MM.1S (cell line): ENCODE data around the gene TTC9C.

Experiments used
- DNase-seq: peaks from one replicate; pipeline ENCODE4 v3.0.0-alpha.2; 2015
- H2AFZ ChIP-seq: fragments of 300-600 bp; sonication (generic); 2 replicates; pipeline ENCODE4 v1.6.0; 2016; ENCODE audit warnings: antibody characterized with exemption, low read length
- H3F3A ChIP-seq: fragments of 300-600 bp; sonication (generic); 2 replicates; pipeline ENCODE4 v1.6.1; 2016; ENCODE audit warnings: mild to moderate bottlenecking, antibody characterized with exemption, low read length, moderate library complexity, mixed read lengths; ENCODE audit not compliant: insufficient read depth
- H3K27ac ChIP-seq: fragments of 300-600 bp; sonication (generic); 2 replicates; pipeline ENCODE4 v1.5.1; 2016; ENCODE audit warnings: mild to moderate bottlenecking, low read length
- H3K27me3 ChIP-seq: fragments of 300-600 bp; sonication (generic); replicated peaks from 2 replicates; pipeline ENCODE4 v1.6.0; 2016; ENCODE audit warnings: low read length; ENCODE audit not compliant: insufficient read depth
- H3K36me3 ChIP-seq: fragments of 300-600 bp; sonication (generic); replicated peaks from 2 replicates; pipeline ENCODE4 v1.6.1; 2016; ENCODE audit warnings: mild to moderate bottlenecking, low read length, mixed read lengths; ENCODE audit not compliant: insufficient read depth
- H3K4me1 ChIP-seq: fragments of 300-600 bp; sonication (generic); 2 replicates; pipeline ENCODE4 v1.6.1; 2016; ENCODE audit warnings: low read length, mixed read lengths
- H3K4me2 ChIP-seq: fragments of 300-600 bp; sonication (generic); 2 replicates; pipeline ENCODE4 v1.6.0; 2016; ENCODE audit warnings: low read depth, low read length
- H3K4me3 ChIP-seq: fragments of 300-600 bp; sonication (generic); 2 replicates; pipeline ENCODE4 v1.5.1; 2016; ENCODE audit warnings: low read length, mixed read lengths
- H3K79me2 ChIP-seq: fragments of 300-600 bp; sonication (generic); 2 replicates; pipeline ENCODE4 v1.6.1; 2016; ENCODE audit warnings: mixed run types, low read length, mixed read lengths
- H3K9ac ChIP-seq: fragments of 300-600 bp; sonication (generic); 2 replicates; pipeline ENCODE4 v1.6.1; 2016; ENCODE audit warnings: low read length, mixed read lengths
- H3K9me2 ChIP-seq: fragments of 300-600 bp; sonication (generic); replicated peaks from 2 replicates; pipeline ENCODE4 v1.6.1; 2016; ENCODE audit warnings: mild to moderate bottlenecking, low read length, mixed read lengths; ENCODE audit not compliant: insufficient read depth
- H3K9me3 ChIP-seq: fragments of 300-600 bp; sonication (generic); replicated peaks from 2 replicates; pipeline ENCODE4 v1.6.1; 2016; ENCODE audit warnings: mild to moderate bottlenecking, low read length, mixed read lengths; ENCODE audit not compliant: insufficient read depth
- H4K20me1 ChIP-seq: fragments of 300-600 bp; sonication (generic); 2 replicates; pipeline ENCODE4 v1.6.1; 2016; ENCODE audit warnings: mild to moderate bottlenecking, low read length, moderate library complexity, mixed read lengths; ENCODE audit not compliant: insufficient read depth
- EZH2 ChIP-seq: fragments of 300-600 bp; sonication (generic); optimal IDR thresholded peaks from 2 replicates; pipeline ENCODE3; 2017; ENCODE audit warnings: low read depth, mild to moderate bottlenecking, antibody characterized with exemption, low read length, mixed read lengths
- EZH2phosphoT487 ChIP-seq: fragments of 300-600 bp; sonication (generic); IDR thresholded peaks from 2 replicates; pipeline ENCODE4 v1.6.1; 2018; ENCODE audit warnings: antibody characterized with exemption, low read length
- TF ChIP-seq, protein P1 (sequence below): fragments of 300-600 bp; sonication (generic); IDR thresholded peaks from 2 replicates; pipeline ENCODE4 v1.5.1; 2016; ENCODE audit warnings: antibody characterized with exemption, low read length, mixed read lengths

TTC9C gene

DNA sequence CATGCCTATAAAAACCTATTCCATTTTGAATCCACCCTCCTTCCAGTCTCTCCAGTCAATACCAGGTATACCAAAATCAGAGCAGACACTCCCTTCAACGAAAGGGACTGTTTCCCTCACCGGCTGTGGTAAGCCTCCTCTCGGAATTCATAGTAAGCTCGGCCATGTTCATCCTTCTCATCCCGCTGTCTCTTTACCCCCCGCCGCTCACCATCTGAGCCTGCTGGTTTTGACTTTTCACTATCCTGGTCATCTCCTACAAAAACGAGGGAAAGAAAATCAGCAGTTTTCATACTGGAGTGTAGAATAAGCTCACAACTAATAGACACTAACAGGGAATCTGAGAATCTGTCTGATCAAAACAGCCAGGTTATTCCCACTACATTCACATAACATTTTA is 4.1 kb upstream of the TTC9C start:
- H3K9ac ChIP-seq, result peak overlapping the region; percentile 92; the same call in 1 of the 2 replicates
- peaks cover 37% of the 10 kb centered on the region for H3K36me3 ChIP-seq
- peaks cover 10% of the 10 kb centered on the region; the same call in 1 of the 2 replicates for H4K20me1 ChIP-seq
- H3F3A ChIP-seq, result peaks cover 46% of the 10 kb centered on the region
- no peak for TF ChIP-seq EZH2
- TF ChIP-seq, protein P1, sequence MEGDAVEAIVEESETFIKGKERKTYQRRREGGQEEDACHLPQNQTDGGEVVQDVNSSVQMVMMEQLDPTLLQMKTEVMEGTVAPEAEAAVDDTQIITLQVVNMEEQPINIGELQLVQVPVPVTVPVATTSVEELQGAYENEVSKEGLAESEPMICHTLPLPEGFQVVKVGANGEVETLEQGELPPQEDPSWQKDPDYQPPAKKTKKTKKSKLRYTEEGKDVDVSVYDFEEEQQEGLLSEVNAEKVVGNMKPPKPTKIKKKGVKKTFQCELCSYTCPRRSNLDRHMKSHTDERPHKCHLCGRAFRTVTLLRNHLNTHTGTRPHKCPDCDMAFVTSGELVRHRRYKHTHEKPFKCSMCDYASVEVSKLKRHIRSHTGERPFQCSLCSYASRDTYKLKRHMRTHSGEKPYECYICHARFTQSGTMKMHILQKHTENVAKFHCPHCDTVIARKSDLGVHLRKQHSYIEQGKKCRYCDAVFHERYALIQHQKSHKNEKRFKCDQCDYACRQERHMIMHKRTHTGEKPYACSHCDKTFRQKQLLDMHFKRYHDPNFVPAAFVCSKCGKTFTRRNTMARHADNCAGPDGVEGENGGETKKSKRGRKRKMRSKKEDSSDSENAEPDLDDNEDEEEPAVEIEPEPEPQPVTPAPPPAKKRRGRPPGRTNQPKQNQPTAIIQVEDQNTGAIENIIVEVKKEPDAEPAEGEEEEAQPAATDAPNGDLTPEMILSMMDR, result no peak
- no peak for TF ChIP-seq EZH2phosphoT487
- no peaks in the 10 kb centered on the region for H3K9me2 ChIP-seq
- H3K4me1 ChIP-seq, result peaks cover 10% of the 10 kb centered on the region; the same call in 1 of the 2 replicates
- H3K9me3 ChIP-seq, result no peaks in the 10 kb centered on the region
- no peak overlapping the region for H2AFZ ChIP-seq
- H3K79me2 ChIP-seq, result peaks cover 85% of the 10 kb centered on the region
- no peak for DNase-seq
- no peak overlapping the region for H3K27ac ChIP-seq
- peak overlapping the region; percentile 93 for H3K4me3 ChIP-seq
- H3K27me3 ChIP-seq, result no peaks in the 10 kb centered on the region
- peak overlapping the region; percentile 89 for H3K4me2 ChIP-seq

- TF ChIP-seq EZH2phosphoT487, result no peak
- TF ChIP-seq EZH2, result no peak
- TF ChIP-seq, protein P1, result no peak
- Histone ChIP-seq H3K9me2 (no peaks in the 10 kb centered on the region), H3F3A (peaks cover 42% of the 10 kb centered on the region), H3K9ac (peak overlapping the region; percentile 92), H3K4me1 (peaks cover 14% of the 10 kb centered on the region), H2AFZ (no peak overlapping the region), H3K9me3 (no peaks in the 10 kb centered on the region), H3K27ac (peak overlapping the region; percentile 92; the same call in 1 of the 2 replicates), H3K4me3 (peak overlapping the region; percentile 93), H3K79me2 (peaks cover 82% of the 10 kb centered on the region), H3K36me3 (peaks cover 32% of the 10 kb centered on the region), H3K27me3 (no peaks in the 10 kb centered on the region), H3K4me2 (peak overlapping the region; percentile 89), H4K20me1 (peaks cover 10% of the 10 kb centered on the region; the same call in 1 of the 2 replicates)
- DNase-seq, result no peak
These were observed 2.6 kb upstream of the TTC9C start for GRCh38 chr11:62725646-62726045.

DNA sequence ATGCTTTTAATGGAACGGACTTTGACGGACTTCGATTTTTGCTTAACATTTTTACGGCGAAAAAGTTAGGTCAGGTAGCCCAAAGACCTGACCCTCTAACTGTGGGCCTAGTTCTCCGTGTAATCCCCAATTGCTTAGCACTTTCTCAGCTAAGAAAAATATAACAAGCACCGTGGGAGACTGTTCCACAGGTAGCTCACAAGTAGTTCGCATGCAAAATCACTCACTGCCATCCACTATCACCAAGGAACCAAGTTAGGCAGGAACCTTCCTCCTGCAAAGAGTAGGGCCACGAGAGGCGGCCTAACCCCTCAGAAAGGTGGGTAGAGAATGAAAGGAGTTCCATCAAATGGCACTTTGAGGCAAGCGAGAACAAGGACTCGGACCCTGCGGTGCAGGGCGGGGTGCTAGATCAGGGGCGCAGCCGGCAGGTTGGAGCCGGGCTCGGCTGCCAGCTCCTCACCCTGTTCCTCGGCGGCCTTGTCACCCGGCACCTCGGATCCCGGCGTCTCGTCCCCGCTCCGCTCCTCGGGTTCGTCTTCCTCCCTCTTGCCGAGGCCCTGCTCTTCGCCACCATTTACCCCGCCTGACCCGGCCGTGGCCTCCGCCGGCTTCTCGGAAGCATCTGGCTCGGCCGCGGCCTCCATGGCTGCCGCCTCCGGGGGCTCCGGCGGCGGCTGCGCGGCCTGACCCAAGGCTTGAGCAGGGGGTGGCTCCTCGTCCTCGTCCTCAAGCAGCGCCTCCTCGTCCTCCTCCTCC is 2.0 kb upstream of the TTC9C start:
- Histone ChIP-seq H3F3A (peaks cover 37% of the 10 kb centered on the region), H3K27me3 (no peaks in the 10 kb centered on the region), H3K27ac (peak overlapping the region; percentile 92; the same call in 1 of the 2 replicates), H3K79me2 (peaks cover 80% of the 10 kb centered on the region), H4K20me1 (peaks cover 10% of the 10 kb centered on the region; the same call in 1 of the 2 replicates), H3K9me3 (no peaks in the 10 kb centered on the region), H3K4me1 (peaks cover 14% of the 10 kb centered on the region), H3K36me3 (peaks cover 28% of the 10 kb centered on the region), H3K9me2 (no peaks in the 10 kb centered on the region), H3K4me2 (peak overlapping the region; percentile 89), H3K4me3 (peak overlapping the region; percentile 93), H2AFZ (no peak overlapping the region), H3K9ac (peak overlapping the region; percentile 92)
- DNase-seq, result no peak
- TF ChIP-seq, protein P1, result no peak
- TF ChIP-seq EZH2 (no peak), EZH2phosphoT487 (no peak)
